SK-N-SH (cell line): ENCODE data around the gene SKA1. TPM values are rescaled to one million over a fixed set of nuclear protein-coding genes. Genes with fewer than 3 reads are reported as not detected.

Experiments
- CTCF ChIA-PET: fragments of 300-600, 350-600 bp; formaldehyde crosslinking; extraction: SDS; loops from one replicate; lab custom pipeline; 2021; lab: Yijun Ruan, JAX
- POLR2A ChIA-PET: fragments of 350-600 bp; sonication (Branson Sonifier 250); formaldehyde crosslinking; extraction: SDS; loops from one replicate; lab custom pipeline; 2020; ENCODE audit warnings: antibody characterized with exemption, inconsistent platforms; lab: Yijun Ruan, JAX
- DNase-seq: peaks from one replicate; pipeline ENCODE4 v3.0.0; 2012
- H2AFZ ChIP-seq: fragments of 200-600 bp; sonication (generic); 2 replicates; pipeline ENCODE4 v1.8.1; 2016; ENCODE audit warnings: antibody characterized with exemption, mild to moderate bottlenecking, low read depth
- H3F3A ChIP-seq: fragments of 200-600 bp; sonication (generic); replicated peaks from 2 replicates; pipeline ENCODE3; 2016; ENCODE audit warnings: antibody characterized with exemption, mild to moderate bottlenecking; ENCODE audit not compliant: insufficient read depth
- H3K27ac ChIP-seq, 2 experiments: fragments of 200-500 bp in 1 of 2; fragments of 200-600 bp in 1 of 2; sonication (Bioruptor generic) in 1 of 2; sonication (generic), shearing (Covaris generic) in 1 of 2; 2 replicates each; pipeline versions ENCODE4 v1.5.1 to v1.6.1; 2014 to 2016; ENCODE audit warnings: low read depth in 2 of 2, inconsistent platforms in 1 of 2, low read length in 1 of 2, mild to moderate bottlenecking in 1 of 2, mixed read lengths in 1 of 2
- H3K27me3 ChIP-seq: fragments of 200-600 bp; sonication (generic), shearing (Covaris generic); 2 replicates; pipeline ENCODE4 v1.6.1; 2016; ENCODE audit warnings: mixed run types; ENCODE audit not compliant: insufficient read depth
- H3K36me3 ChIP-seq, 2 experiments: fragments of 200-500 bp in 1 of 2; fragments of 200-600 bp in 1 of 2; sonication (Bioruptor generic) in 1 of 2; sonication (generic) in 1 of 2; replicated peaks in 1 of 2; 2 replicates each; pipeline versions ENCODE3 to v1.5.1; 2014 to 2016; ENCODE audit warnings: low read length in 1 of 2, mild to moderate bottlenecking in 1 of 2; ENCODE audit not compliant: insufficient read depth in 2 of 2, control insufficient read depth in 1 of 2
- H3K4me1 ChIP-seq, 2 experiments: fragments of 200-500 bp in 1 of 2; fragments of 200-600 bp in 1 of 2; sonication (Bioruptor generic) in 1 of 2; sonication (generic), shearing (Covaris generic) in 1 of 2; 2 replicates each; pipeline versions ENCODE4 v1.5.1 to v1.6.1; 2014 to 2016; ENCODE audit warnings: low read depth in 1 of 2, low read length in 1 of 2, mixed run types in 1 of 2; ENCODE audit not compliant: insufficient read depth in 2 of 2, control insufficient read depth in 1 of 2
- H3K4me2 ChIP-seq: fragments of 200-600 bp; sonication (generic), shearing (Covaris generic); 2 replicates; pipeline ENCODE4 v1.6.1; 2017; ENCODE audit warnings: mixed run types
- H3K4me3 ChIP-seq, 2 experiments: fragments of 200-500 bp in 1 of 2; fragments of 200-600 bp in 1 of 2; sonication (Bioruptor generic) in 1 of 2; sonication (generic), shearing (Covaris generic) in 1 of 2; 2 replicates each; pipeline versions ENCODE4 v1.5.1 to v1.8.1; 2014 to 2016; ENCODE audit warnings: low read depth in 2 of 2, inconsistent platforms in 1 of 2, low read length in 1 of 2, mild to moderate bottlenecking in 1 of 2, mixed read lengths in 1 of 2, moderate library complexity in 1 of 2
- H3K79me2 ChIP-seq: fragments of 200-600 bp; sonication (generic); 2 replicates; pipeline ENCODE4 v1.8.1; 2017; ENCODE audit warnings: mild to moderate bottlenecking; ENCODE audit not compliant: insufficient read depth
- H3K9ac ChIP-seq: fragments of 200-600 bp; sonication (generic); 2 replicates; pipeline ENCODE4 v1.6.1; 2017; ENCODE audit warnings: mixed run types
- H3K9me2 ChIP-seq: fragments of 200-600 bp; sonication (generic); 2 replicates; pipeline ENCODE4 v1.6.1; 2017; ENCODE audit warnings: mixed run types
- H3K9me3 ChIP-seq: fragments of 200-600 bp; sonication (generic); 2 replicates; pipeline ENCODE4 v1.6.1; 2017; ENCODE audit warnings: mixed run types, mild to moderate bottlenecking, moderate library complexity
- H4K20me1 ChIP-seq: fragments of 200-600 bp; sonication (generic); 2 replicates; pipeline ENCODE4 v1.6.1; 2017; ENCODE audit warnings: mild to moderate bottlenecking, mixed run types; ENCODE audit not compliant: insufficient read depth
- ELF1 ChIP-seq: IDR thresholded peaks from 2 replicates; pipeline ENCODE4 v1.4.0; 2012
- FOXJ3 ChIP-seq: sonication (generic); formaldehyde crosslinking; IDR thresholded peaks from 2 replicates; pipeline ENCODE4 v1.5.1; 2020; ENCODE audit warnings: mild to moderate bottlenecking, missing genetic modification reagents
- SIN3A ChIP-seq: IDR thresholded peaks from 2 replicates; pipeline ENCODE4 v1.6.1; 2012; ENCODE audit warnings: low read depth, mild to moderate bottlenecking, low read length, moderate library complexity, borderline replicate concordance
- SMC3 ChIP-seq: IDR thresholded peaks from 2 replicates; pipeline ENCODE4 v1.6.1; 2012; ENCODE audit warnings: low read depth, low read length, improper control_type of control experiment
- WGBS: methylation state at CpG from one replicate; pipeline ENCODE4 v1.1.6; 2017; ENCODE audit warnings: low lambda C conversion rate; 5-methylcytosine and 5-hydroxymethylcytosine counted together
- polyA plus RNA-seq, 3 experiments: library from polyadenylated mRNA; depleted of rRNA; stranded (reverse); fragments of >200 nt; gene quantifications; 2 replicates each; pipeline ENCODE4 v1.2.3, GENCODE V29; 2012

The SKA1 gene
- polyA plus RNA-seq, 1 of the 3 experiments (the other 2 are of a cell fraction): 4.5 TPM

- Histone ChIP-seq H3K27ac (no peak overlapping the region), H3K27me3 (no peaks in the 10 kb centered on the region), H3F3A (no peaks in the 10 kb centered on the region), H3K36me3 (no peaks in the 10 kb centered on the region), H3K4me1 (no peaks in the 10 kb centered on the region; a peak in 1 of 4 replicates), H4K20me1 (no peaks in the 10 kb centered on the region), H3K4me3 (no peak overlapping the region), H2AFZ (no peak overlapping the region), H3K9me2 (no peaks in the 10 kb centered on the region), H3K4me2 (no peak overlapping the region), H3K9ac (no peak overlapping the region), H3K79me2 (no peaks in the 10 kb centered on the region), H3K9me3 (no peaks in the 10 kb centered on the region)
- WGBS: 0% methylated on average over 1 of the region's 1 CpG
- DNase-seq: no peak
- ChIA-PET POLR2A (no interaction called here), CTCF (interaction anchor here (1.0 to 2.0 kb wide), 3 partner anchors 10 to 237 kb away, joined by 3 to 18 read pairs (median 4); no protein-coding TSS in a partner anchor)
- TF ChIP-seq SIN3A (no peak), ELF1 (no peak), SMC3 (no peak), FOXJ3 (no peak)
These were observed 66.7 kb downstream of the SKA1 start for GRCh38 chr18:50441501-50441900.

Other genes starting within 250 kb of the SKA1 start
- gene MYO5B, start 179.9 kb upstream of the SKA1 start, polyA plus RNA-seq (2012; rRNA removed): 1.2 and 1.3 TPM in 2 replicates
- gene CFAP53, start 108.6 kb upstream of the SKA1 start, polyA plus RNA-seq (2012; rRNA removed): 1.6 TPM in 2 replicates
- 70.6 and 72.3 TPM in 2 replicates for gene MBD1, start 93.5 kb upstream of the SKA1 start, polyA plus RNA-seq (2012; rRNA removed)
- gene CXXC1, start 87.4 kb upstream of the SKA1 start, polyA plus RNA-seq (2012; rRNA removed): 119 and 128 TPM in 2 replicates
- gene MAPK4, start 185.0 kb downstream of the SKA1 start, polyA plus RNA-seq (2012; rRNA removed): 0.02 TPM in 2 replicates